Loucy (cell line): ENCODE data around the gene MCF2L2.

Experiments used
- H2AFZ ChIP-seq: fragments of 200-600 bp; sonication (generic); 2 replicates; pipeline ENCODE4 v1.6.0; 2016; ENCODE audit warnings: antibody characterized with exemption, mild to moderate bottlenecking, low read length, moderate library complexity
- H3F3A ChIP-seq: fragments of 200-600 bp; 2 replicates; pipeline ENCODE4 v1.6.0; 2016; ENCODE audit warnings: antibody characterized with exemption, low read depth, mild to moderate bottlenecking
- H3K27me3 ChIP-seq: fragments of 200-600 bp; sonication (generic); 2 replicates; pipeline ENCODE4 v1.6.1; 2014; ENCODE audit warnings: low read length, mild to moderate bottlenecking; ENCODE audit not compliant: insufficient read depth, poor library complexity, severe bottlenecking
- H3K36me3 ChIP-seq: fragments of 200-600 bp; sonication (generic); 2 replicates; pipeline ENCODE4 v1.6.1; 2016; ENCODE audit warnings: low read length; ENCODE audit not compliant: insufficient read depth
- H3K4me1 ChIP-seq: fragments of 200-600 bp; sonication (generic); 2 replicates; pipeline ENCODE4 v1.5.1; 2014; ENCODE audit warnings: low read length, mild to moderate bottlenecking; ENCODE audit not compliant: insufficient read depth, poor library complexity, severe bottlenecking
- H3K4me2 ChIP-seq: fragments of 200-600 bp; sonication (generic); 2 replicates; pipeline ENCODE4 v1.6.0; 2014; ENCODE audit warnings: antibody characterized with exemption, low read length, low read depth, mild to moderate bottlenecking; ENCODE audit not compliant: poor library complexity, severe bottlenecking
- H3K4me3 ChIP-seq: fragments of 200-600 bp; sonication (generic); 2 replicates; pipeline ENCODE4 v1.5.1; 2014; ENCODE audit warnings: low read length, mild to moderate bottlenecking, mixed read lengths; ENCODE audit not compliant: poor library complexity, severe bottlenecking
- H3K79me2 ChIP-seq: fragments of 200-600 bp; sonication (generic); 2 replicates; pipeline ENCODE4 v1.6.1; 2014; ENCODE audit warnings: low read length; ENCODE audit not compliant: insufficient read depth
- H3K9ac ChIP-seq: fragments of 200-600 bp; sonication (generic); 2 replicates; pipeline ENCODE4 v1.6.0; 2014; ENCODE audit warnings: mild to moderate bottlenecking, low read depth, low read length, moderate library complexity; ENCODE audit not compliant: poor library complexity, severe bottlenecking
- H3K9me2 ChIP-seq: fragments of 200-600 bp; sonication (generic); replicated peaks from 2 replicates; pipeline ENCODE4 v1.6.1; 2016; ENCODE audit warnings: low read depth, low read length, mixed read lengths
- H3K9me3 ChIP-seq: fragments of 200-600 bp; sonication (generic); 2 replicates; pipeline ENCODE4 v1.6.1; 2014; ENCODE audit warnings: mild to moderate bottlenecking, antibody characterized with exemption, low read length, low read depth; ENCODE audit not compliant: insufficient read depth
- H4K20me1 ChIP-seq: fragments of 200-600 bp; sonication (generic); 2 replicates; pipeline ENCODE4 v1.6.0; 2014; ENCODE audit warnings: antibody characterized with exemption, low read length, mild to moderate bottlenecking; ENCODE audit not compliant: insufficient read depth, poor library complexity, severe bottlenecking
- CTCF ChIP-seq: fragments of 200-600 bp; sonication (generic); conservative IDR thresholded peaks from 2 replicates; pipeline ENCODE4 v1.5.1; 2014; ENCODE audit warnings: mild to moderate bottlenecking, antibody characterized with exemption, low read length
- EZH2phosphoT487 ChIP-seq: fragments of 200-600 bp; IDR thresholded peaks from 2 replicates; pipeline ENCODE4 v1.6.1; 2018; ENCODE audit warnings: antibody characterized with exemption, mild to moderate bottlenecking, moderate library complexity, borderline replicate concordance

Gene MCF2L2

GRCh38 chr3:183447206-183448001 is 19.0 kb upstream of the MCF2L2 start:
- Histone ChIP-seq H3F3A (no peaks in the 10 kb centered on the region), H3K36me3 (no peaks in the 10 kb centered on the region), H3K4me3 (peak overlapping the region; percentile 88), H3K9me3 (peaks cover 4% of the 10 kb centered on the region; the same call in 1 of the 2 replicates), H3K9ac (peak overlapping the region; percentile 79), H2AFZ (peak overlapping the region; percentile 96), H3K4me2 (peak overlapping the region; percentile 88), H3K9me2 (no peaks in the 10 kb centered on the region), H4K20me1 (no peaks in the 10 kb centered on the region), H3K79me2 (peaks cover 26% of the 10 kb centered on the region), H3K27me3 (no peaks in the 10 kb centered on the region), H3K4me1 (peaks cover 27% of the 10 kb centered on the region)
- TF ChIP-seq CTCF (no peak; the same call in 1 of the 2 replicates), EZH2phosphoT487 (no peak)

DNA sequence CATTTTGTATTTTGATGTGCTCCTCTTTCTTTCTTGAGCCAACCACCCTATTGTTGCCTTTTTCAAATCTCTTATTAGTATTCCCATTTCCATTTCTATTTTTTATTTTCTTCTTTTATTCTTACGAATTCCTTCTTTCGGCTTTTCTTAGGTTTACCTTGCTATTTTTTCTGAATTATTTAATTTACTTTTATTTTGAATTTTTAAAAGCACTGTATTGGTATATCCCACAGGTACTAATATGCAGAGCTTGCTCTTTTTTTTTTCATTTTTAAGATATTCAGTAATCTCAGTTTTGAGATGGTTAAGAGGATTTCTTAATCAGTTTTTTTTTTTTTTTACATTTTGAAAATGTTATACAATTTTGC is 18.4 kb upstream of the MCF2L2 start:
- peaks cover 26% of the 10 kb centered on the region for H3K79me2 ChIP-seq
- no peaks in the 10 kb centered on the region for H3F3A ChIP-seq
- peak overlapping the region; percentile 79 for H3K9ac ChIP-seq
- H3K4me2 ChIP-seq: peak overlapping the region; percentile 88
- peak overlapping the region; percentile 96 for H2AFZ ChIP-seq
- peak overlapping the region; percentile 88 for H3K4me3 ChIP-seq
- no peak for TF ChIP-seq EZH2phosphoT487
- no peak for TF ChIP-seq CTCF
- H3K27me3 ChIP-seq: no peaks in the 10 kb centered on the region
- H3K36me3 ChIP-seq: no peaks in the 10 kb centered on the region
- no peaks in the 10 kb centered on the region for H3K9me2 ChIP-seq
- no peaks in the 10 kb centered on the region for H4K20me1 ChIP-seq
- H3K4me1 ChIP-seq: peaks cover 27% of the 10 kb centered on the region
- H3K9me3 ChIP-seq: peaks cover 4% of the 10 kb centered on the region; the same call in 1 of the 2 replicates

GRCh38 chr3:183444748-183445147 is 16.3 kb upstream of the MCF2L2 start:
- Histone ChIP-seq H4K20me1 (no peaks in the 10 kb centered on the region), H3F3A (no peaks in the 10 kb centered on the region), H3K9me3 (peaks cover 4% of the 10 kb centered on the region; the same call in 1 of the 2 replicates), H3K79me2 (peaks cover 20% of the 10 kb centered on the region), H3K36me3 (no peaks in the 10 kb centered on the region), H3K9ac (no peak overlapping the region), H3K4me2 (no peak overlapping the region), H3K4me1 (peaks cover 22% of the 10 kb centered on the region), H2AFZ (no peak overlapping the region), H3K9me2 (no peaks in the 10 kb centered on the region), H3K27me3 (no peaks in the 10 kb centered on the region), H3K4me3 (no peak overlapping the region)
- TF ChIP-seq CTCF: no peak
- no peak for TF ChIP-seq EZH2phosphoT487
